COLO829 (cell line): ENCODE measurements around the gene TBX4.

Experiments
- DNase-seq: peaks from one replicate; pipeline ENCODE4 v3.0.0; 2012; ENCODE audit warnings: low spot score

The TBX4 gene

GRCh38 chr17:61454381-61455323 is 2.4 kb downstream of the TBX4 start:
- DNase-seq: no peak

GRCh38 chr17:61455324-61456060 is 3.3 kb downstream of the TBX4 start:
- DNase-seq: no peak

- no peak for DNase-seq
Observed at GRCh38 chr17:61456061-61456681, 3.9 kb downstream of the TBX4 start.

- no peak for DNase-seq
Observed at GRCh38 chr17:61456688-61457225, 4.5 kb downstream of the TBX4 start.

GRCh38 chr17:61457226-61457983 is 5.2 kb downstream of the TBX4 start:
- no peak for DNase-seq

- DNase-seq: no peak
Observed at GRCh38 chr17:61458000-61458399, 5.8 kb downstream of the TBX4 start.

- no peak for DNase-seq
Observed at GRCh38 chr17:61458421-61459141, 6.4 kb downstream of the TBX4 start.

- no peak for DNase-seq
Observed at GRCh38 chr17:61459142-61459809, 7.1 kb downstream of the TBX4 start.

GRCh38 chr17:61459939-61460718 is 7.9 kb downstream of the TBX4 start:
- no peak for DNase-seq

- no peak for DNase-seq
Observed at GRCh38 chr17:61460796-61461585, 8.8 kb downstream of the TBX4 start.

- DNase-seq: no peak
Observed at GRCh38 chr17:61461586-61461966, 9.4 kb downstream of the TBX4 start.

GRCh38 chr17:61461967-61462718 is 9.9 kb downstream of the TBX4 start:
- DNase-seq: no peak

- no peak for DNase-seq
Observed at GRCh38 chr17:61462719-61463315, 10.6 kb downstream of the TBX4 start.

- no peak for DNase-seq
Observed at GRCh38 chr17:61463316-61464129, 11.3 kb downstream of the TBX4 start.

GRCh38 chr17:61464130-61464842 is 12.1 kb downstream of the TBX4 start:
- DNase-seq: no peak

GRCh38 chr17:61464843-61465180 is 12.6 kb downstream of the TBX4 start:
- DNase-seq: no peak
